GM12874 (cell line): ENCODE results near the gene SLC30A1.

Source experiments
- CTCF ChIP-seq: IDR thresholded peaks from 2 replicates; pipeline ENCODE4 v1.5.1; 2011; ENCODE audit warnings: low read depth, mild to moderate bottlenecking, control low read depth, low read length, moderate library complexity; ENCODE audit not compliant: insufficient read depth

SLC30A1 gene

GRCh38 chr1:211613108-211613947 lies 34.4 kb upstream of the SLC30A1 start:
- TF ChIP-seq CTCF: no peak

GRCh38 chr1:211612786-211613107 lies 33.8 kb upstream of the SLC30A1 start:
- no peak for TF ChIP-seq CTCF

- no peak for TF ChIP-seq CTCF
These were observed 32.9 kb upstream of the SLC30A1 start for GRCh38 chr1:211611818-211612217.

- TF ChIP-seq CTCF: no peak
These were observed 32.0 kb upstream of the SLC30A1 start for GRCh38 chr1:211610779-211611556.

GRCh38 chr1:211609120-211610024 lies 30.4 kb upstream of the SLC30A1 start:
- no peak for TF ChIP-seq CTCF

- TF ChIP-seq CTCF: no peak
These were observed 29.0 kb upstream of the SLC30A1 start for GRCh38 chr1:211607754-211608473.
